Middle frontal gyrus (tissue), 1 donor: ENCODE data around the gene UNC13D.
"Not testable (repeated sequence)": the region's sequence is repeated elsewhere in the genome, so short reads cannot be mapped to it uniquely, and the experiment has no call there.

Experiments
- DNase-seq: peaks from one replicate; pipeline ENCODE4 v3.0.0-alpha.2; 2015; ENCODE audit warnings: low spot score; ENCODE audit errors: extremely low spot score

UNC13D gene

GRCh38 chr17:75843577-75844529 lies at the start of gene UNC13D:
UNC13D (minus strand) TSS chr17:75844404; CDS start chr17:75844337, 67 bp downstream.
- DNase-seq: no peak

- no peak for DNase-seq
Measured at GRCh38 chr17:75893305-75894048, 49.3 kb upstream of the UNC13D start.

- DNase-seq: no peak
Measured at GRCh38 chr17:75892556-75893224, 48.5 kb upstream of the UNC13D start.

GRCh38 chr17:75891605-75892555 lies 47.7 kb upstream of the UNC13D start:
- no peak for DNase-seq

- DNase-seq: no peak
Measured at GRCh38 chr17:75891022-75891604, 46.9 kb upstream of the UNC13D start.

GRCh38 chr17:75889454-75889853 lies 45.2 kb upstream of the UNC13D start:
- DNase-seq: no peak

GRCh38 chr17:75888484-75888883 lies 44.3 kb upstream of the UNC13D start:
- DNase-seq: no peak

- DNase-seq: not testable (repeated sequence)
Measured at GRCh38 chr17:75885860-75886259, 41.7 kb upstream of the UNC13D start.

GRCh38 chr17:75885431-75885830 lies 41.2 kb upstream of the UNC13D start:
- no peak for DNase-seq

GRCh38 chr17:75881678-75882454 lies 37.7 kb upstream of the UNC13D start:
- no peak for DNase-seq

- no peak for DNase-seq
Measured at GRCh38 chr17:75880266-75880665, 36.1 kb upstream of the UNC13D start.

GRCh38 chr17:75878174-75878998 lies 34.2 kb upstream of the UNC13D start, which contains the start of gene TRIM47:
TRIM47 (minus strand) TSS chr17:75878581; CDS start chr17:75878548, 33 bp downstream.
- DNase-seq: no peak

GRCh38 chr17:75877752-75878173 lies 33.6 kb upstream of the UNC13D start:
- no peak for DNase-seq

GRCh38 chr17:75876938-75877751 lies 32.9 kb upstream of the UNC13D start:
- DNase-seq: no peak

- no peak for DNase-seq
Measured at GRCh38 chr17:75876190-75876937, 32.2 kb upstream of the UNC13D start.

GRCh38 chr17:75875940-75876189 lies 31.7 kb upstream of the UNC13D start:
- DNase-seq: no peak
